ENCODE data around the gene MRPS22.

The MRPS22 gene

GRCh38 chr3:139301654-139302053, 42.2 kb upstream of the MRPS22 start:
- Histone ChIP-seq H4K8ac (ENCODE audit: low read length) (peak overlapping the region; percentile 97), H3K4me1 (ENCODE audit: control insufficient read depth, insufficient read depth, low read depth, low read length) (peaks cover 31% of the 10 kb centered on the region), H4K91ac (ENCODE audit: low read length) (peak overlapping the region; percentile 95), H3K4ac (ENCODE audit: low read depth in 1 of 2, low read length in 2 of 2) (peak overlapping the region; percentile 71 to 79), H3K9ac (ENCODE audit: low read length) (peak overlapping the region; percentile 44), H2AK5ac (ENCODE audit: low read length, severe bottlenecking) (peak overlapping the region; percentile 98), H2AFZ (ENCODE audit: low read depth, low read length) (no peak overlapping the region), H3K27ac (ENCODE audit: low read length, poor library complexity, severe bottlenecking) (peak overlapping the region; percentile 91), H2BK12ac (ENCODE audit: low read length in 2 of 2) (peak overlapping the region; percentile 95 to 97), H3K18ac (ENCODE audit: low read depth in 1 of 2, low read length in 2 of 2) (peak overlapping the region; percentile 88 to 94), H3K79me1 (replicated peaks; ENCODE audit: low read length, poor library complexity, severe bottlenecking) (no peaks in the 10 kb centered on the region), H3K4me3 (ENCODE audit: insufficient read depth in 1 of 2, low read depth in 1 of 2, low read length in 2 of 2) (no peak overlapping the region), H3K36me3 (ENCODE audit: control insufficient read depth in 1 of 2, insufficient read depth in 2 of 2, low read depth in 1 of 2, low read length in 2 of 2) (no peaks in the 10 kb centered on the region), H3K4me2 (ENCODE audit: low read length, poor library complexity, severe bottlenecking) (no peak overlapping the region), H3K27me3 (ENCODE audit: control insufficient read depth in 1 of 2, insufficient read depth in 1 of 2, low read length in 2 of 2) (no peaks in the 10 kb centered on the region), H2BK5ac (ENCODE audit: low read depth, low read length, poor library complexity, severe bottlenecking) (peak overlapping the region; percentile 59), H3K9me3 (ENCODE audit: control insufficient read depth, low read length) (no peaks in the 10 kb centered on the region), H2BK15ac (ENCODE audit: low read depth, poor library complexity, severe bottlenecking) (peak overlapping the region; percentile 92), H3K23ac (ENCODE audit: low read length in 2 of 2) (peak overlapping the region in 1 of 2 experiments; percentile 37), H2BK120ac (ENCODE audit: low read depth, low read length) (peak overlapping the region; percentile 65), H3K14ac (ENCODE audit: low read length in 2 of 2) (peak overlapping the region in 1 of 2 experiments; percentile 70)
- DNase-seq: no peak
- 64% methylated on average over 4 of the region's 4 CpGs for WGBS

- Histone ChIP-seq H3K4me1 (ENCODE audit: control insufficient read depth, insufficient read depth, low read depth, low read length) (peaks cover 36% of the 10 kb centered on the region), H4K8ac (ENCODE audit: low read length) (peak overlapping the region; percentile 97), H3K4me2 (ENCODE audit: low read length, poor library complexity, severe bottlenecking) (no peak overlapping the region), H2AK5ac (ENCODE audit: low read length, severe bottlenecking) (peak overlapping the region; percentile 98), H3K27ac (ENCODE audit: low read length, poor library complexity, severe bottlenecking) (peak overlapping the region; percentile 92), H2BK5ac (ENCODE audit: low read depth, low read length, poor library complexity, severe bottlenecking) (peak overlapping the region; percentile 59), H3K27me3 (ENCODE audit: control insufficient read depth in 1 of 2, insufficient read depth in 1 of 2, low read length in 2 of 2) (no peaks in the 10 kb centered on the region), H3K4me3 (ENCODE audit: insufficient read depth in 1 of 2, low read depth in 1 of 2, low read length in 2 of 2) (no peak overlapping the region), H2BK120ac (ENCODE audit: low read depth, low read length) (peak overlapping the region; percentile 65), H4K91ac (ENCODE audit: low read length) (peak overlapping the region; percentile 95), H3K36me3 (ENCODE audit: control insufficient read depth in 1 of 2, insufficient read depth in 2 of 2, low read depth in 1 of 2, low read length in 2 of 2) (no peaks in the 10 kb centered on the region), H3K9ac (ENCODE audit: low read length) (peak overlapping the region; percentile 75), H2BK15ac (ENCODE audit: low read depth, poor library complexity, severe bottlenecking) (peak overlapping the region; percentile 92), H3K23ac (ENCODE audit: low read length in 2 of 2) (no peak overlapping the region), H3K9me3 (ENCODE audit: control insufficient read depth, low read length) (no peaks in the 10 kb centered on the region), H3K18ac (ENCODE audit: low read depth in 1 of 2, low read length in 2 of 2) (peak overlapping the region; percentile 88 to 94), H2BK12ac (ENCODE audit: low read length in 2 of 2) (peak overlapping the region; percentile 95 to 97), H3K14ac (ENCODE audit: low read length in 2 of 2) (peak overlapping the region in 1 of 2 experiments; percentile 70), H2AFZ (ENCODE audit: low read depth, low read length) (no peak overlapping the region), H3K4ac (ENCODE audit: low read depth in 1 of 2, low read length in 2 of 2) (peak overlapping the region; percentile 71 to 79), H3K79me1 (replicated peaks; ENCODE audit: low read length, poor library complexity, severe bottlenecking) (no peaks in the 10 kb centered on the region)
- peak; percentile 99 for DNase-seq
- WGBS: 30% methylated on average over 12 of the region's 12 CpGs
Measured at GRCh38 chr3:139302084-139302800, 41.6 kb upstream of the MRPS22 start.

GRCh38 chr3:139302801-139303113, 41.1 kb upstream of the MRPS22 start:
- WGBS: 50% methylated on average over 1 of the region's 4 CpGs
- H3K18ac ChIP-seq (ENCODE audit: low read depth in 1 of 2, low read length in 2 of 2): peak overlapping the region; percentile 12 to 88
- peak overlapping the region; percentile 89 for H2BK5ac ChIP-seq (ENCODE audit: low read depth, low read length, poor library complexity, severe bottlenecking)
- peak overlapping the region; percentile 5 for H2BK120ac ChIP-seq (ENCODE audit: low read depth, low read length)
- H3K9ac ChIP-seq (ENCODE audit: low read length): peak overlapping the region; percentile 75
- peaks cover 41% of the 10 kb centered on the region for H3K4me1 ChIP-seq (ENCODE audit: control insufficient read depth, insufficient read depth, low read depth, low read length)
- H3K4me3 ChIP-seq (ENCODE audit: insufficient read depth in 1 of 2, low read depth in 1 of 2, low read length in 2 of 2): no peak overlapping the region
- peak overlapping the region; percentile 90 for H4K8ac ChIP-seq (ENCODE audit: low read length)
- no peaks in the 10 kb centered on the region for H3K27me3 ChIP-seq (ENCODE audit: control insufficient read depth in 1 of 2, insufficient read depth in 1 of 2, low read length in 2 of 2)
- H2AFZ ChIP-seq (ENCODE audit: low read depth, low read length): no peak overlapping the region
- H4K91ac ChIP-seq (ENCODE audit: low read length): peak overlapping the region; percentile 67
- H3K9me3 ChIP-seq (ENCODE audit: control insufficient read depth, low read length): no peaks in the 10 kb centered on the region
- H3K79me1 ChIP-seq (replicated peaks; ENCODE audit: low read length, poor library complexity, severe bottlenecking): no peaks in the 10 kb centered on the region
- peak overlapping the region; percentile 73 for H2BK15ac ChIP-seq (ENCODE audit: low read depth, poor library complexity, severe bottlenecking)
- peak overlapping the region; percentile 92 for H3K27ac ChIP-seq (ENCODE audit: low read length, poor library complexity, severe bottlenecking)
- no peaks in the 10 kb centered on the region for H3K36me3 ChIP-seq (ENCODE audit: control insufficient read depth in 1 of 2, insufficient read depth in 2 of 2, low read depth in 1 of 2, low read length in 2 of 2)
- no peak overlapping the region for H3K4me2 ChIP-seq (ENCODE audit: low read length, poor library complexity, severe bottlenecking)
- H2BK12ac ChIP-seq (ENCODE audit: low read length in 2 of 2): peak overlapping the region; percentile 90 to 96
- H3K4ac ChIP-seq (ENCODE audit: low read depth in 1 of 2, low read length in 2 of 2): peak overlapping the region; percentile 77 to 82
- no peak overlapping the region for H3K23ac ChIP-seq (ENCODE audit: low read length in 2 of 2)
- DNase-seq: no peak
- no peak overlapping the region for H3K14ac ChIP-seq (ENCODE audit: low read length in 2 of 2)
- peak overlapping the region; percentile 98 for H2AK5ac ChIP-seq (ENCODE audit: low read length, severe bottlenecking)

- H2AFZ ChIP-seq (ENCODE audit: low read depth, low read length): no peak overlapping the region
- H3K14ac ChIP-seq (ENCODE audit: low read length in 2 of 2): no peak overlapping the region
- peak overlapping the region; percentile 89 for H2BK5ac ChIP-seq (ENCODE audit: low read depth, low read length, poor library complexity, severe bottlenecking)
- H4K8ac ChIP-seq (ENCODE audit: low read length): peak overlapping the region; percentile 69
- H3K23ac ChIP-seq (ENCODE audit: low read length in 2 of 2): no peak overlapping the region
- H2BK12ac ChIP-seq (ENCODE audit: low read length in 2 of 2): peak overlapping the region; percentile 23 to 82
- no peaks in the 10 kb centered on the region for H3K79me1 ChIP-seq (replicated peaks; ENCODE audit: low read length, poor library complexity, severe bottlenecking)
- no peaks in the 10 kb centered on the region for H3K27me3 ChIP-seq (ENCODE audit: control insufficient read depth in 1 of 2, insufficient read depth in 1 of 2, low read length in 2 of 2)
- H3K18ac ChIP-seq (ENCODE audit: low read depth in 1 of 2, low read length in 2 of 2): peak overlapping the region in 1 of 2 experiments; percentile 30
- no peak overlapping the region for H4K91ac ChIP-seq (ENCODE audit: low read length)
- H3K4me1 ChIP-seq (ENCODE audit: control insufficient read depth, insufficient read depth, low read depth, low read length): peaks cover 44% of the 10 kb centered on the region
- no peak for DNase-seq
- peak overlapping the region in 1 of 2 experiments; percentile 82 for H3K4ac ChIP-seq (ENCODE audit: low read depth in 1 of 2, low read length in 2 of 2)
- peak overlapping the region; percentile 75 for H3K9ac ChIP-seq (ENCODE audit: low read length)
- H3K27ac ChIP-seq (ENCODE audit: low read length, poor library complexity, severe bottlenecking): peak overlapping the region; percentile 92
- peak overlapping the region; percentile 98 for H2AK5ac ChIP-seq (ENCODE audit: low read length, severe bottlenecking)
- H3K36me3 ChIP-seq (ENCODE audit: control insufficient read depth in 1 of 2, insufficient read depth in 2 of 2, low read depth in 1 of 2, low read length in 2 of 2): no peaks in the 10 kb centered on the region
- H2BK120ac ChIP-seq (ENCODE audit: low read depth, low read length): peak overlapping the region; percentile 5
- 90% methylated on average over 5 of the region's 5 CpGs for WGBS
- no peak overlapping the region for H3K4me2 ChIP-seq (ENCODE audit: low read length, poor library complexity, severe bottlenecking)
- H3K4me3 ChIP-seq (ENCODE audit: insufficient read depth in 1 of 2, low read depth in 1 of 2, low read length in 2 of 2): no peak overlapping the region
- H3K9me3 ChIP-seq (ENCODE audit: control insufficient read depth, low read length): no peaks in the 10 kb centered on the region
- peak overlapping the region; percentile 5 for H2BK15ac ChIP-seq (ENCODE audit: low read depth, poor library complexity, severe bottlenecking)
Measured at GRCh38 chr3:139303216-139303615, 40.6 kb upstream of the MRPS22 start.

Measured in mesenchymal stem cell (in vitro differentiated cells and primary cell).